Measurements from ENCODE around the gene PEPD.

The PEPD gene

GRCh38 chr19:33511346-33511745, 10.2 kb downstream of the PEPD start:
- Histone ChIP-seq H3K27me3 (ENCODE audit: insufficient read depth, poor library complexity, severe bottlenecking) (peaks cover 11% of the 10 kb centered on the region), H3K27ac (replicated peaks) (no peak overlapping the region), H3K4me3 (replicated peaks; ENCODE audit: insufficient read depth, low read length) (no peak overlapping the region)
- TF ChIP-seq GABPA (IDR thresholded peaks at IDR 0.05; ENCODE audit: low read depth) (no peak), SPI1 (IDR thresholded peaks at IDR 0.05; ENCODE audit: borderline replicate concordance, low read depth) (no peak)
- DNase-seq (ENCODE audit: low read depth in 1 of 2, low spot score in 1 of 2), result no peak

GRCh38 chr19:33510462-33511194, 11.0 kb downstream of the PEPD start:
- H3K27ac ChIP-seq (replicated peaks), result no peak overlapping the region
- H3K4me3 ChIP-seq (replicated peaks; ENCODE audit: insufficient read depth, low read length), result no peak overlapping the region
- peaks cover 10% of the 10 kb centered on the region for H3K27me3 ChIP-seq (ENCODE audit: insufficient read depth, poor library complexity, severe bottlenecking)
- TF ChIP-seq SPI1 (IDR thresholded peaks at IDR 0.05; ENCODE audit: borderline replicate concordance, low read depth) (no peak), CTCF (IDR thresholded peaks at IDR 0.05; ENCODE audit: insufficient read depth, low read length) (no peak), REST (IDR thresholded peaks at IDR 0.05; ENCODE audit: insufficient replicate concordance, low read depth) (no peak), POLR2AphosphoS5 (IDR thresholded peaks at IDR 0.05; ENCODE audit: low read depth) (no peak), GABPA (IDR thresholded peaks at IDR 0.05; ENCODE audit: low read depth) (no peak)
- DNase-seq (ENCODE audit: low read depth in 1 of 2, low spot score in 1 of 2), result no peak

- no peak for TF ChIP-seq POLR2AphosphoS5 (IDR thresholded peaks at IDR 0.05; ENCODE audit: low read depth)
- no peak for TF ChIP-seq GABPA (IDR thresholded peaks at IDR 0.05; ENCODE audit: low read depth)
- H3K27me3 ChIP-seq (ENCODE audit: insufficient read depth, poor library complexity, severe bottlenecking), result peaks cover 3% of the 10 kb centered on the region
- H3K27ac ChIP-seq (replicated peaks), result no peak overlapping the region
- no peak for DNase-seq (ENCODE audit: low read depth in 1 of 2, low spot score in 1 of 2)
- H3K4me3 ChIP-seq (replicated peaks; ENCODE audit: insufficient read depth, low read length), result no peak overlapping the region
These were observed 11.8 kb downstream of the PEPD start for GRCh38 chr19:33509774-33510173.

GRCh38 chr19:33508941-33509614, 12.5 kb downstream of the PEPD start:
- no peak for DNase-seq (ENCODE audit: low read depth in 1 of 2, low spot score in 1 of 2)
- Histone ChIP-seq H3K27ac (replicated peaks) (no peak overlapping the region), H3K4me3 (replicated peaks; ENCODE audit: insufficient read depth, low read length) (no peak overlapping the region), H3K27me3 (ENCODE audit: insufficient read depth, poor library complexity, severe bottlenecking) (peaks cover 2% of the 10 kb centered on the region)
- no peak for TF ChIP-seq REST (IDR thresholded peaks at IDR 0.05; ENCODE audit: insufficient replicate concordance, low read depth)
- no peak for TF ChIP-seq GABPA (IDR thresholded peaks at IDR 0.05; ENCODE audit: low read depth)

GRCh38 chr19:33508431-33508830, 13.2 kb downstream of the PEPD start:
- no peak for TF ChIP-seq POLR2AphosphoS5 (IDR thresholded peaks at IDR 0.05; ENCODE audit: low read depth)

More at GRCh38 chr19:33508431-33508830, 13.2 kb downstream of the PEPD start:
- Histone ChIP-seq H3K27me3 (ENCODE audit: insufficient read depth, poor library complexity, severe bottlenecking) (no peaks in the 10 kb centered on the region), H3K27ac (replicated peaks) (no peak overlapping the region), H3K4me3 (replicated peaks; ENCODE audit: insufficient read depth, low read length) (no peak overlapping the region)
- DNase-seq (ENCODE audit: low read depth in 1 of 2, low spot score in 1 of 2), result no peak

Data from HL-60 (cell line).